HepG2 (cell line): ENCODE results near the gene DPH5. TPM values are rescaled to one million over a fixed set of nuclear protein-coding genes. Genes with fewer than 3 reads are reported as not detected.

Source experiments
- ATAC-seq: fragments of 200-7000 bp; cut with Tn5 transposase; 3 replicates; pipeline ENCODE4 v1.9.1; 2020; ENCODE audit warnings: mild to moderate bottlenecking, moderate library complexity
- BruUV-seq: library from RNA; stranded (reverse); fragments of 400-500 nt; replicated peaks from 2 replicates; lab custom pipeline; 2021; lab: Mats Ljungman, UMichigan
- CTCF ChIA-PET: fragments of 300-600 bp; formaldehyde crosslinking; extraction: SDS; loops from one replicate; lab custom pipeline; 2021; ENCODE audit warnings: low total read pairs, inconsistent platforms, low intra/inter-chr PET ratio; lab: Yijun Ruan, JAX
- POLR2A ChIA-PET: fragments of 350-600 bp; sonication (Branson Sonifier 250); formaldehyde crosslinking; loops from one replicate; lab custom pipeline; 2020; ENCODE audit warnings: antibody characterized with exemption, inconsistent platforms; lab: Yijun Ruan, JAX
- DNase-seq: peaks from one replicate; pipeline ENCODE4 v3.0.0-alpha.2; 2015; ENCODE audit warnings: low spot score
- FAIRE-seq: peaks from 3 replicates; lab custom pipeline; 2011; peaks lifted over from hg19 to GRCh38; lab: Jason Lieb, UNC
- H2AFZ ChIP-seq: one replicate; pipeline ENCODE4 v1.6.1; 2011; ENCODE audit warnings: low read length, inconsistent platforms
- H3K27ac ChIP-seq: fragments of 300-600 bp; 3 replicates; pipeline ENCODE4 v1.8.0; 2011; ENCODE audit warnings: mixed run types, mild to moderate bottlenecking, mixed read lengths, low read length, inconsistent platforms; ENCODE audit not compliant: insufficient read depth; ENCODE audit errors: extremely low read length
- H3K27me3 ChIP-seq, 2 experiments: fragments of 200-600 bp in 1 of 2; 2 replicates in 1 of 2; 3 replicates in 1 of 2; pipeline versions ENCODE4 v1.6.0 to v1.8.0; 2011; ENCODE audit warnings: low read length in 2 of 2, mild to moderate bottlenecking in 2 of 2, moderate library complexity in 2 of 2, inconsistent platforms in 1 of 2; ENCODE audit not compliant: insufficient read depth in 2 of 2, control insufficient read depth in 1 of 2
- H3K36me3 ChIP-seq, 2 experiments: fragments of 200-600 bp in 1 of 2; replicated peaks in 1 of 2; 2 replicates in 1 of 2; 3 replicates in 1 of 2; pipeline versions ENCODE4 v1.5.1 to v1.8.0; 2011; ENCODE audit warnings: low read length in 2 of 2, inconsistent platforms in 1 of 2; ENCODE audit not compliant: insufficient read depth in 2 of 2, control insufficient read depth in 1 of 2
- H3K4me1 ChIP-seq: 2 replicates; pipeline ENCODE4 v1.5.1; 2012; ENCODE audit warnings: low read length, inconsistent platforms; ENCODE audit not compliant: insufficient read depth
- H3K4me2 ChIP-seq: 2 replicates; pipeline ENCODE4 v1.6.0; 2011; ENCODE audit warnings: low read depth, low read length, inconsistent platforms
- H3K4me3 ChIP-seq, 3 experiments: fragments of 200-600 bp in 1 of 3; sonication (generic), shearing (Covaris generic) in 1 of 3; replicated peaks in 1 of 3; 2 replicates each; pipeline ENCODE4 v1.5.1; 2011 to 2016; ENCODE audit warnings: low read length in 3 of 3, inconsistent platforms in 2 of 3, low read depth in 2 of 3, mild to moderate bottlenecking in 2 of 3, control low read depth in 1 of 3, mixed read lengths in 1 of 3; ENCODE audit not compliant: insufficient read depth in 1 of 3
- H3K79me2 ChIP-seq: one replicate; pipeline ENCODE4 v1.6.1; 2011; ENCODE audit warnings: low read length, inconsistent platforms; ENCODE audit not compliant: insufficient read depth
- H3K9ac ChIP-seq: 2 replicates; pipeline ENCODE4 v1.6.0; 2011; ENCODE audit warnings: mild to moderate bottlenecking, low read depth, low read length, inconsistent platforms; ENCODE audit not compliant: insufficient read depth
- H3K9me3 ChIP-seq: 2 replicates; pipeline ENCODE4 v1.5.1; 2012; ENCODE audit warnings: mild to moderate bottlenecking, low read length
- H4K20me1 ChIP-seq: 2 replicates; pipeline ENCODE4 v1.6.0; 2011; ENCODE audit warnings: inconsistent platforms, mild to moderate bottlenecking, low read length, moderate library complexity; ENCODE audit not compliant: insufficient read depth
- ARID4A ChIP-seq: sonication (generic); formaldehyde crosslinking; IDR thresholded peaks from 2 replicates; pipeline ENCODE4 v1.5.0; 2020; ENCODE audit warnings: mild to moderate bottlenecking, missing genetic modification reagents, borderline replicate concordance
- BATF2 ChIP-seq: sonication (generic); formaldehyde crosslinking; IDR thresholded peaks from 2 replicates; pipeline ENCODE4 v1.8.0; 2022; ENCODE audit warnings: mild to moderate bottlenecking, missing genetic modification reagents, moderate library complexity
- FOXK1 ChIP-seq: sonication (generic); formaldehyde crosslinking; IDR thresholded peaks from 2 replicates; pipeline ENCODE4 v1.4.0; 2020; ENCODE audit warnings: low read depth, missing genetic modification reagents, borderline replicate concordance
- NFE2 ChIP-seq: sonication (generic); formaldehyde crosslinking; IDR thresholded peaks from 2 replicates; pipeline ENCODE4 v1.4.0; 2020; ENCODE audit warnings: missing genetic modification reagents
- NR2F6 ChIP-seq, 2 experiments: IDR thresholded peaks; 2 replicates each; pipeline ENCODE4 v1.6.1; 2016; ENCODE audit warnings: antibody characterized with exemption in 1 of 2, mild to moderate bottlenecking in 1 of 2
- SMAD9 ChIP-seq: sonication (generic); formaldehyde crosslinking; IDR thresholded peaks from 2 replicates; pipeline ENCODE4 v1.5.1; 2020; ENCODE audit warnings: mild to moderate bottlenecking, missing genetic modification reagents
- TMF1 ChIP-seq: sonication (generic); formaldehyde crosslinking; IDR thresholded peaks from 2 replicates; pipeline ENCODE4 v1.8.1; 2022; ENCODE audit warnings: low read depth, missing genetic modification reagents
- ZBTB43 ChIP-seq: sonication (generic); formaldehyde crosslinking; conservative IDR thresholded peaks from 2 replicates; pipeline ENCODE4 v1.4.0; 2020; ENCODE audit warnings: missing genetic modification reagents
- ZFP36L2 ChIP-seq: sonication (generic); formaldehyde crosslinking; IDR thresholded peaks from 2 replicates; pipeline ENCODE4 v1.4.0; 2020; ENCODE audit warnings: missing genetic modification reagents
- ZMAT3 ChIP-seq: sonication (generic); formaldehyde crosslinking; conservative IDR thresholded peaks from 2 replicates; pipeline ENCODE4 v1.7.0; 2021; ENCODE audit warnings: missing genetic modification reagents
- ZNF101 ChIP-seq: sonication (generic); formaldehyde crosslinking; IDR thresholded peaks from 2 replicates; pipeline ENCODE4 v1.4.0; 2020; ENCODE audit warnings: mild to moderate bottlenecking, low read depth, missing genetic modification reagents, borderline replicate concordance
- ZNF331 ChIP-seq: sonication (generic); formaldehyde crosslinking; IDR thresholded peaks from 2 replicates; pipeline ENCODE4 v1.4.0; 2020; ENCODE audit warnings: missing genetic modification reagents
- ZNF703 ChIP-seq: sonication (generic); formaldehyde crosslinking; IDR thresholded peaks from 2 replicates; pipeline ENCODE4 v1.5.1; 2020; ENCODE audit warnings: missing genetic modification reagents, mild to moderate bottlenecking, moderate library complexity, borderline replicate concordance
- ZNF781 ChIP-seq: sonication (generic); formaldehyde crosslinking; IDR thresholded peaks from 2 replicates; pipeline ENCODE4 v1.5.1; 2020; ENCODE audit warnings: borderline replicate concordance, mild to moderate bottlenecking, missing genetic modification reagents; ENCODE audit errors: not compliant biosample characterization
- WGBS: methylation state at CpG from one replicate; pipeline ENCODE4 v1.1.6; 2017; ENCODE audit warnings: low lambda C conversion rate; 5-methylcytosine and 5-hydroxymethylcytosine counted together
- in situ Hi-C: cut with HindIII; loops from 2 replicates; pipeline ENCODE4 v1.10.0; 2017; ENCODE audit warnings: low pct_unique_long_range_greater_than_20kb; ENCODE audit not compliant: extremely low pct_ligation_motif_present
- intact Hi-C: fragments of 100-400 bp; cut with micrococcal nuclease; formaldehyde crosslinking; loops from one replicate; pipeline ENCODE4 v1.10.0; 2022; ENCODE audit not compliant: unreplicated experiment
- polyA plus RNA-seq, 8 experiments: library from polyadenylated mRNA; depleted of rRNA in 3 of 8; stranded (reverse) in 7 of 8; unstranded in 1 of 8; fragments of >200 nt; fragmentation: Illumina TruSeq in 4 of 8; extraction: Trizol in 4 of 8; gene quantifications; 2 replicates each; pipeline versions ENCODE4 v1.2.1 to v1.2.3, GENCODE V29; 2011 to 2016; ENCODE audit warnings: low read depth in 4 of 8, missing spikeins in 1 of 8, mixed read lengths in 1 of 8; ENCODE audit not compliant: insufficient read depth in 1 of 8
- total RNA-seq, 5 experiments: library from RNA; depleted of rRNA; stranded (reverse); fragments of >200 nt; fragmentation: Illumina TruSeq; extraction: Trizol; gene quantifications; 2 replicates each; pipeline ENCODE4 v1.2.3, GENCODE V29; 2016; ENCODE audit warnings: low read depth in 1 of 5

The DPH5 gene
- total and polyA plus RNA-seq, 2 of the 13 experiments (the other 11 are each of a cell fraction or from before 2014, with no cell fraction given) = 53.2 to 79.6 TPM

GRCh38 chr1:101013776-101014175 lies 11.8 kb downstream of the DPH5 start:
- Histone ChIP-seq H3K9me3 (no peaks in the 10 kb centered on the region), H3K4me3 (no peak overlapping the region), H3K9ac (no peak overlapping the region), H3K27me3 (no peaks in the 10 kb centered on the region), H3K4me2 (no peak overlapping the region), H3K4me1 (no peaks in the 10 kb centered on the region), H2AFZ (no peak overlapping the region), H4K20me1 (no peaks in the 10 kb centered on the region), H3K27ac (no peak overlapping the region), H3K36me3 (peaks cover 0 to 17% of the 10 kb centered on the region in 2 experiments; a peak in 4 of 5 replicates), H3K79me2 (no peaks in the 10 kb centered on the region)
- in situ Hi-C loops = no loop called here
- 100% methylated on average over 1 of the region's 1 CpG for WGBS
- no peak for DNase-seq
- FAIRE-seq = no peak
- no peak for ATAC-seq
- no peak for TF ChIP-seq SMAD9
- TF ChIP-seq TMF1 (CRISPR knock-in tag) = no peak
- no peak for TF ChIP-seq ARID4A (CRISPR knock-in tag)
- no peak for TF ChIP-seq ZNF781 (CRISPR knock-in tag)
- no peak for TF ChIP-seq ZBTB43
- TF ChIP-seq ZNF703 = no peak
- no peak for TF ChIP-seq ZNF101
- TF ChIP-seq NR2F6 (IDR thresholded peaks at IDR 0.05) = no peak
- TF ChIP-seq NR2F6 (CRISPR knock-in tag; IDR thresholded peaks at IDR 0.05) = no peak
- no peak for TF ChIP-seq ZFP36L2 (CRISPR knock-in tag)
- TF ChIP-seq BATF2 = no peak
- no peak for TF ChIP-seq ZMAT3
- no peak for TF ChIP-seq FOXK1
- TF ChIP-seq ZNF331 (CRISPR knock-in tag) = no peak
- TF ChIP-seq NFE2 (CRISPR knock-in tag) = no peak
- intact Hi-C loops = no loop called here
- BruUV-seq = no TSS peak
- CTCF ChIA-PET = no interaction called here
- POLR2A ChIA-PET = no interaction called here
